K562 (cell line): ENCODE measurements around the gene LAIR2. TPM values are rescaled to one million over a fixed set of nuclear protein-coding genes. Genes with fewer than 3 reads are reported as not detected.

Experiments used
- CBX2 ChIP-seq: fragments of 200-600 bp; sonication (generic); IDR thresholded peaks from one replicate; pipeline ENCODE4 v1.6.1; 2012; ENCODE audit warnings: mild to moderate bottlenecking, low read length, inconsistent platforms; ENCODE audit not compliant: insufficient read depth, poor library complexity, severe bottlenecking
- CCAR2 ChIP-seq: fragments of 200-400 bp; formaldehyde crosslinking; IDR thresholded peaks from 2 replicates; pipeline ENCODE4 v1.6.1; 2017; ENCODE audit warnings: mild to moderate bottlenecking, low read depth, low read length
- EHMT2 ChIP-seq: fragments of 450-650 bp; IDR thresholded peaks from 2 replicates; pipeline ENCODE4 v1.6.1; 2018; ENCODE audit warnings: antibody characterized with exemption
- FIP1L1 ChIP-seq: fragments of 200-400 bp; formaldehyde crosslinking; IDR thresholded peaks from 2 replicates; pipeline ENCODE4 v1.6.1; 2018; ENCODE audit warnings: mild to moderate bottlenecking, low read depth, low read length; ENCODE audit not compliant: poor library complexity, severe bottlenecking
- FUS ChIP-seq: fragments of 200-400 bp; formaldehyde crosslinking; optimal IDR thresholded peaks from 2 replicates; pipeline ENCODE3; 2017; ENCODE audit warnings: low read depth, low read length
- GATAD2A ChIP-seq: fragments of 450-650 bp; IDR thresholded peaks from 2 replicates; pipeline ENCODE4 v1.6.1; 2017
- HMBOX1 ChIP-seq: sonication (generic); IDR thresholded peaks from 2 replicates; pipeline ENCODE4 v1.6.1; 2016
- HMGN3 ChIP-seq: IDR thresholded peaks from 2 replicates; pipeline ENCODE4 v1.6.1; 2011; ENCODE audit warnings: borderline replicate concordance, low read depth, mild to moderate bottlenecking, mixed read lengths, low read length; ENCODE audit not compliant: insufficient read length; ENCODE audit errors: extremely low read depth
- IRF1 ChIP-seq: sonication (generic); formaldehyde crosslinking; IDR thresholded peaks from 2 replicates; pipeline ENCODE4 v1.8.0; 2022; ENCODE audit warnings: missing genetic modification reagents, mild to moderate bottlenecking, borderline replicate concordance
- JUNB ChIP-seq: fragments of 450-650 bp; formaldehyde crosslinking; conservative IDR thresholded peaks from 2 replicates; pipeline ENCODE4 v1.4.0; 2020; ENCODE audit warnings: mild to moderate bottlenecking
- MCM2 ChIP-seq: fragments of 450-650 bp; IDR thresholded peaks from 2 replicates; pipeline ENCODE4 v1.6.1; 2017; ENCODE audit warnings: low read depth, mild to moderate bottlenecking
- MEF2A ChIP-seq: IDR thresholded peaks from 2 replicates; pipeline ENCODE4 v1.6.1; 2011; ENCODE audit warnings: low read depth, mild to moderate bottlenecking, low read length, moderate library complexity; ENCODE audit not compliant: control insufficient read depth
- NONO ChIP-seq, 2 experiments: fragments of 200-400 bp in 1 of 2; fragments of 450-650 bp in 1 of 2; formaldehyde crosslinking in 1 of 2; IDR thresholded peaks; 2 replicates each; pipeline ENCODE4 v1.6.1; 2017; ENCODE audit warnings: low read depth in 2 of 2, mild to moderate bottlenecking in 2 of 2, moderate library complexity in 2 of 2, low read length in 1 of 2
- NR2C2 ChIP-seq, 2 experiments: fragments of 200-800 bp in 1 of 2; sonication (Bioruptor generic) in 1 of 2; sonication (generic) in 1 of 2; formaldehyde crosslinking in 1 of 2; IDR thresholded peaks; 2 replicates each; pipeline versions ENCODE4 v1.6.1 to v1.8.0; 2016 to 2022; ENCODE audit warnings: mild to moderate bottlenecking in 1 of 2, missing compliant biosample characterization in 1 of 2, missing genetic modification characterization in 1 of 2, missing genetic modification reagents in 1 of 2
- NUFIP1 ChIP-seq: fragments of 450-650 bp; IDR thresholded peaks from 2 replicates; pipeline ENCODE4 v1.6.1; 2018; ENCODE audit not compliant: partially characterized antibody
- RAD21 ChIP-seq, 2 experiments: fragments of 250-450 bp in 1 of 2; fragments of 450-650 bp in 1 of 2; sonication (Bioruptor Pico) in 1 of 2; formaldehyde crosslinking in 1 of 2; IDR thresholded peaks in 1 of 2; conservative IDR thresholded peaks in 1 of 2; 2 replicates each; pipeline versions ENCODE4 v1.4.0 to v1.8.0; 2020 to 2022; ENCODE audit warnings: mild to moderate bottlenecking in 2 of 2, moderate library complexity in 1 of 2
- RBM25 ChIP-seq: fragments of 200-400 bp; formaldehyde crosslinking; IDR thresholded peaks from 2 replicates; pipeline ENCODE4 v1.6.1; 2018; ENCODE audit warnings: low read length, low read depth, moderate library complexity; ENCODE audit not compliant: severe bottlenecking
- RNF2 ChIP-seq: sonication (generic); IDR thresholded peaks from 2 replicates; pipeline ENCODE4 v1.6.1; 2016
- SNRNP70 ChIP-seq: fragments of 200-400 bp; formaldehyde crosslinking; optimal IDR thresholded peaks from 2 replicates; pipeline ENCODE3; 2017; ENCODE audit warnings: low read depth, low read length
- SRF ChIP-seq, 2 experiments: fragments of 250-450, 450-650 bp in 1 of 2; sonication (Bioruptor Pico) in 1 of 2; sonication (generic) in 1 of 2; formaldehyde crosslinking; IDR thresholded peaks; 2 replicates each; pipeline versions ENCODE4 v1.5.0 to v1.5.1; 2020 to 2022; ENCODE audit warnings: mild to moderate bottlenecking in 1 of 2, missing genetic modification reagents in 1 of 2
- TAF1 ChIP-seq: IDR thresholded peaks from 2 replicates; pipeline ENCODE4 v1.6.1; 2011; ENCODE audit warnings: mild to moderate bottlenecking, low read length, moderate library complexity; ENCODE audit not compliant: insufficient read depth, control insufficient read depth, severe bottlenecking; ENCODE audit errors: extremely low read depth
- TAF7 ChIP-seq: fragments of 450-650 bp; IDR thresholded peaks from 2 replicates; pipeline ENCODE4 v1.6.1; 2016; ENCODE audit warnings: missing genetic modification characterization, missing compliant biosample characterization
- THAP12 ChIP-seq: fragments of 250-450 bp; sonication (Bioruptor Pico); IDR thresholded peaks from 2 replicates; pipeline ENCODE4 v1.9.0; 2021; ENCODE audit warnings: mild to moderate bottlenecking, inconsistent platforms
- ZFP36 ChIP-seq: fragments of 150-350 bp; IDR thresholded peaks from 2 replicates; pipeline ENCODE4 v1.6.1; 2018; ENCODE audit warnings: low read length, low read depth; ENCODE audit not compliant: partially characterized antibody
- ZNF507 ChIP-seq: conservative IDR thresholded peaks from 2 replicates; pipeline ENCODE4 v1.6.1; 2017; ENCODE audit warnings: missing genetic modification characterization, missing compliant biosample characterization
- ZNF589 ChIP-seq: fragments of 200-800 bp; sonication (Bioruptor generic); IDR thresholded peaks from 2 replicates; pipeline ENCODE4 v1.6.1; 2016; ENCODE audit warnings: low read depth, missing genetic modification characterization, missing compliant biosample characterization
- polyA plus RNA-seq, 8 experiments: library from polyadenylated mRNA; depleted of rRNA in 4 of 8; stranded (reverse) in 5 of 8; unstranded in 3 of 8; fragments of >200 nt; fragmentation: Nextera tagmentation in 2 of 8; fragmentation: Illumina TruSeq in 1 of 8; extraction: Ambion mirVana in 2 of 8; extraction: Trizol in 1 of 8; gene quantifications; 2 replicates each; pipeline versions ENCODE4 v1.2.1 to v1.2.3, GENCODE V29; 2011 to 2014; ENCODE audit warnings: inconsistent platforms in 1 of 8, missing spikeins in 1 of 8
- total RNA-seq, 7 experiments: library from RNA; depleted of rRNA in 6 of 7; stranded (reverse); fragments of >200 nt in 6 of 7; fragmentation: Illumina TruSeq in 2 of 7; extraction: Trizol in 2 of 7; gene quantifications; 2 replicates each; pipeline versions ENCODE4 v1.2.1 to v1.2.3, GENCODE V29; 2011 to 2021; ENCODE audit warnings: low replicate concordance in 1 of 7

Gene LAIR2
- total and polyA plus RNA-seq, 9 of the 15 experiments (the other 6 are each of a cell fraction or from before 2014, with no cell fraction given) = not detected

- TF ChIP-seq RAD21 (CRISPR knock-in tag; conservative IDR thresholded peaks at IDR 0.05 in 1 of 2, IDR thresholded peaks at IDR 0.05 in 1 of 2) = no peak
- 0 out of 2 replicates have a peak, but pooled peaks have one; percentile 46 for TF ChIP-seq NR2C2 (CRISPR knock-in tag; IDR thresholded peaks at IDR 0.05)
- TF ChIP-seq NR2C2 (tag; IDR thresholded peaks at IDR 0.05) = no peak
- no peak for TF ChIP-seq JUNB (CRISPR knock-in tag)
- no peak for TF ChIP-seq NONO (IDR thresholded peaks at IDR 0.05; ENCODE audit: low read depth in 2 of 2, low read length in 1 of 2)
- TF ChIP-seq SRF (CRISPR knock-in tag; IDR thresholded peaks at IDR 0.05) = peak in 1 of 2 experiments; percentile 46; a peak in 1 of 4 replicates
- no peak for TF ChIP-seq HMBOX1
- no peak for TF ChIP-seq FUS
- no peak for TF ChIP-seq RBM25
- no peak for TF ChIP-seq FIP1L1
- no peak for TF ChIP-seq TAF1
- no peak for TF ChIP-seq ZNF589 (CRISPR knock-in tag)
- peak; percentile 99 for TF ChIP-seq EHMT2
- TF ChIP-seq MEF2A = no peak
- no peak for TF ChIP-seq CCAR2
- TF ChIP-seq ZFP36 = no peak
- TF ChIP-seq CBX2 = no peak
- TF ChIP-seq RNF2 = no peak
- no peak for TF ChIP-seq SNRNP70
- TF ChIP-seq NUFIP1 = no peak
- TF ChIP-seq HMGN3 = no peak
- no peak for TF ChIP-seq TAF7 (tag)
- no peak for TF ChIP-seq THAP12 (CRISPR knock-in tag)
- TF ChIP-seq GATAD2A = no peak
- TF ChIP-seq IRF1 (CRISPR knock-in tag) = no peak
- no peak for TF ChIP-seq MCM2
- no peak for TF ChIP-seq ZNF507 (tag)
Measured at GRCh38 chr19:54517483-54517882, 14.9 kb downstream of the LAIR2 start (continued).
